Prostate gland (tissue), 2 donors: ENCODE data around the gene CNTRL.

Experiments used
- CTCF ChIP-seq, 4 experiments: fragments of 200-600 bp in 2 of 4; fragments of 450-650 bp in 2 of 4; sonication (generic) in 2 of 4; IDR thresholded peaks; 1 replicate in 3 of 4; 2 replicates in 1 of 4; pipeline ENCODE4 v1.5.1; 2016 to 2019; ENCODE audit warnings: antibody characterized with exemption in 4 of 4, mild to moderate bottlenecking in 2 of 4, moderate library complexity in 2 of 4
- POLR2A ChIP-seq: fragments of 450-650 bp; IDR thresholded peaks from one replicate; pipeline ENCODE4 v1.6.1; 2016; ENCODE audit warnings: antibody characterized with exemption, mild to moderate bottlenecking

DNA sequence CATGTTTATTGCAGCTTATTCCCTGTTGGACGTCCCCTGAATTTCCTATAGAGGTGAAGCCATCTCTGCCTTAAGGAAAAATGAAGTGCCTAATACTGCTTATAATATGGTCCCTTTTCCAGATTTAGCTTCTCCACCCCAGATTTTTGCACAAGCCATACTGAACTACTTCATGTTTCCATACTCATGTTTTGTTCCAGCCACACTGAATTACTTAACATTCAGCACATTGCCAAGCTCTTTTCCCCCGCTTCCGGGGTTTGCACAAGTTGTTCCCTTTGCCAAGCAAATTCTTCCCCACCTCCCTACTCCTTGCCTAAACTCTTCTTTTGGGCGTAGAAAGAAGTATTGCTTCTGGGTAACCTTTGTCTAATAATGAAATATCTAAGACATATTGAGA lies 1.7 kb upstream of the CNTRL start:
- TF ChIP-seq CTCF (IDR thresholded peaks at IDR 0.05): no peak
- no peak for TF ChIP-seq POLR2A
